ENCODE data around the gene LAMTOR3.

- TF ChIP-seq EZH2 (IDR thresholded peaks at IDR 0.05; ENCODE audit: low read depth, unreplicated experiment) (no peak), CTCF (conservative IDR thresholded peaks at IDR 0.05; ENCODE audit: low read depth in 2 of 2) (no peak), POLR2AphosphoS5 (IDR thresholded peaks at IDR 0.05; ENCODE audit: low read depth) (no peak), ETS1 (IDR thresholded peaks at IDR 0.05) (no peak), REST (IDR thresholded peaks at IDR 0.05; ENCODE audit: unreplicated experiment) (no peak), CREB1 (CRISPR knock-in tag; IDR thresholded peaks at IDR 0.05; ENCODE audit: low read depth) (no peak), EZH2phosphoT487 (IDR thresholded peaks at IDR 0.05; ENCODE audit: unreplicated experiment) (no peak), JUNB (IDR thresholded peaks at IDR 0.05; ENCODE audit: unreplicated experiment) (no peak), NANOG (IDR thresholded peaks at IDR 0.05; ENCODE audit: borderline replicate concordance) (no peak)
Measured at GRCh38 chr4:99856166-99856565, 38.1 kb downstream of the LAMTOR3 start.

All from GM23338 (cell line).